WTC11 (cell line): ENCODE measurements around the gene CAMK2D. TPM values are rescaled to one million over a fixed set of nuclear protein-coding genes. Genes with fewer than 3 reads are reported as not detected.
A peak's percentile ranks its signal among the peaks of the same experiment; 100 is the strongest.

Experiments
- ATAC-seq: fragments of 200-7000 bp; cut with Tn5 transposase; 2 replicates; pipeline ENCODE4 v1.10.0; 2021; ENCODE audit warnings: mild to moderate bottlenecking, moderate library complexity
- CTCF ChIA-PET: fragments of 300-600 bp; sonication (Branson Sonifier 250); formaldehyde crosslinking; loops from one replicate; lab custom pipeline; 2021; ENCODE audit warnings: antibody characterized with exemption; lab: Charles Lee
- POLR2A ChIA-PET: fragments of 350-600 bp; sonication (Branson Sonifier 250); formaldehyde crosslinking; loops from one replicate; lab custom pipeline; 2021; ENCODE audit warnings: antibody characterized with exemption; lab: Charles Lee
- DNase-seq: peaks from one replicate; pipeline ENCODE4 v3.0.0; 2021; ENCODE audit warnings: low spot score
- H3K27ac Mint-ChIP-seq: 2 replicates; pipeline ENCODE4 v1.8.0; 2021; ENCODE audit warnings: mixed read lengths
- H3K27me3 Mint-ChIP-seq: 2 replicates; pipeline ENCODE4 v1.8.0; 2021; ENCODE audit warnings: low read depth, mild to moderate bottlenecking, moderate library complexity, mixed read lengths
- H3K36me3 Mint-ChIP-seq: 2 replicates; pipeline ENCODE4 v1.8.0; 2021; ENCODE audit warnings: mixed read lengths
- H3K4me1 Mint-ChIP-seq: 2 replicates; pipeline ENCODE4 v1.8.0; 2022; ENCODE audit warnings: mixed read lengths
- H3K4me3 Mint-ChIP-seq: 2 replicates; pipeline ENCODE4 v1.8.0; 2021; ENCODE audit warnings: mild to moderate bottlenecking, moderate library complexity, mixed read lengths
- H3K9me3 Mint-ChIP-seq: 2 replicates; pipeline ENCODE4 v1.8.0; 2021; ENCODE audit warnings: mixed read lengths
- AFF4 ChIP-seq: sonication (generic); formaldehyde crosslinking; IDR thresholded peaks from 2 replicates; pipeline ENCODE4 v1.8.1; 2023; ENCODE audit warnings: mild to moderate bottlenecking, missing genetic modification reagents, borderline replicate concordance
- ATF1 ChIP-seq: sonication (generic); formaldehyde crosslinking; IDR thresholded peaks from 2 replicates; pipeline ENCODE4 v1.8.1; 2023; ENCODE audit warnings: mild to moderate bottlenecking, moderate library complexity, missing genetic modification reagents
- CREB1 ChIP-seq: sonication (generic); formaldehyde crosslinking; IDR thresholded peaks from 2 replicates; pipeline ENCODE4 v1.8.0; 2023; ENCODE audit warnings: mild to moderate bottlenecking, missing genetic modification reagents
- ETV6 ChIP-seq: sonication (generic); formaldehyde crosslinking; IDR thresholded peaks from 2 replicates; pipeline ENCODE4 v1.8.1; 2022; ENCODE audit warnings: mild to moderate bottlenecking, missing genetic modification reagents
- GABPB1 ChIP-seq: sonication (generic); formaldehyde crosslinking; IDR thresholded peaks from 2 replicates; pipeline ENCODE4 v1.8.1; 2023; ENCODE audit warnings: mild to moderate bottlenecking, missing genetic modification reagents
- HMGXB4 ChIP-seq: sonication (generic); formaldehyde crosslinking; IDR thresholded peaks from 2 replicates; pipeline ENCODE4 v1.8.1; 2023; ENCODE audit warnings: mild to moderate bottlenecking, moderate library complexity, missing genetic modification reagents
- JUN ChIP-seq: sonication (generic); formaldehyde crosslinking; IDR thresholded peaks from 2 replicates; pipeline ENCODE4 v1.8.0; 2023; ENCODE audit warnings: mild to moderate bottlenecking, missing genetic modification reagents
- MXD4 ChIP-seq: fragments of 250-450 bp; sonication (Bioruptor Pico); IDR thresholded peaks from 2 replicates; pipeline ENCODE4 v1.8.0; 2021; ENCODE audit warnings: mild to moderate bottlenecking, moderate library complexity, borderline replicate concordance
- NR1H2 ChIP-seq: sonication (generic); formaldehyde crosslinking; IDR thresholded peaks from 2 replicates; pipeline ENCODE4 v1.9.0; 2021; ENCODE audit warnings: mild to moderate bottlenecking, moderate library complexity, missing genetic modification reagents
- RELA ChIP-seq: sonication (generic); formaldehyde crosslinking; IDR thresholded peaks from 2 replicates; pipeline ENCODE4 v1.8.1; 2022; ENCODE audit warnings: missing genetic modification reagents, mild to moderate bottlenecking, borderline replicate concordance
- ZNF396 ChIP-seq: fragments of 250-450 bp; sonication (Bioruptor Pico); IDR thresholded peaks from 2 replicates; pipeline ENCODE4 v1.8.0; 2021; ENCODE audit warnings: mild to moderate bottlenecking, moderate library complexity, borderline replicate concordance
- ZNF671 ChIP-seq: fragments of 250-450 bp; sonication (Bioruptor Pico); IDR thresholded peaks from 2 replicates; pipeline ENCODE4 v1.8.0; 2021; ENCODE audit warnings: mild to moderate bottlenecking
- total RNA-seq: library from RNA; stranded (reverse); gene quantifications from 3 replicates; pipeline ENCODE4 v1.2.3, GENCODE V29; 2021
- TF ChIP-seq, protein P1 (sequence below): sonication (generic); formaldehyde crosslinking; conservative IDR thresholded peaks from 2 replicates; pipeline ENCODE4 v1.8.1; 2023; ENCODE audit warnings: mild to moderate bottlenecking, low read depth, missing genetic modification reagents, moderate library complexity
- TF ChIP-seq, protein P2 (sequence below): fragments of 250-450 bp; sonication (Bioruptor Pico); IDR thresholded peaks from 2 replicates; pipeline ENCODE4 v2.1.2; 2022; ENCODE audit warnings: mild to moderate bottlenecking, moderate library complexity
- TF ChIP-seq, protein P3 (sequence below): fragments of 200-600 bp; IDR thresholded peaks from 2 replicates; pipeline ENCODE4 v1.8.0; 2022; ENCODE audit warnings: antibody characterized with exemption
- TF ChIP-seq, protein P4 (sequence below): sonication (generic); formaldehyde crosslinking; IDR thresholded peaks from 2 replicates; pipeline ENCODE4 v1.8.0; 2022; ENCODE audit warnings: mild to moderate bottlenecking, missing genetic modification reagents
- TF ChIP-seq, protein P5 (sequence below): fragments of 250-450 bp; sonication (Bioruptor Pico); conservative IDR thresholded peaks from 2 replicates; pipeline ENCODE4 v1.9.0; 2021; ENCODE audit warnings: mild to moderate bottlenecking

The CAMK2D gene
- total RNA-seq, 1 experiment from 2014 or later: 16.5 TPM

- TF ChIP-seq, protein P1, sequence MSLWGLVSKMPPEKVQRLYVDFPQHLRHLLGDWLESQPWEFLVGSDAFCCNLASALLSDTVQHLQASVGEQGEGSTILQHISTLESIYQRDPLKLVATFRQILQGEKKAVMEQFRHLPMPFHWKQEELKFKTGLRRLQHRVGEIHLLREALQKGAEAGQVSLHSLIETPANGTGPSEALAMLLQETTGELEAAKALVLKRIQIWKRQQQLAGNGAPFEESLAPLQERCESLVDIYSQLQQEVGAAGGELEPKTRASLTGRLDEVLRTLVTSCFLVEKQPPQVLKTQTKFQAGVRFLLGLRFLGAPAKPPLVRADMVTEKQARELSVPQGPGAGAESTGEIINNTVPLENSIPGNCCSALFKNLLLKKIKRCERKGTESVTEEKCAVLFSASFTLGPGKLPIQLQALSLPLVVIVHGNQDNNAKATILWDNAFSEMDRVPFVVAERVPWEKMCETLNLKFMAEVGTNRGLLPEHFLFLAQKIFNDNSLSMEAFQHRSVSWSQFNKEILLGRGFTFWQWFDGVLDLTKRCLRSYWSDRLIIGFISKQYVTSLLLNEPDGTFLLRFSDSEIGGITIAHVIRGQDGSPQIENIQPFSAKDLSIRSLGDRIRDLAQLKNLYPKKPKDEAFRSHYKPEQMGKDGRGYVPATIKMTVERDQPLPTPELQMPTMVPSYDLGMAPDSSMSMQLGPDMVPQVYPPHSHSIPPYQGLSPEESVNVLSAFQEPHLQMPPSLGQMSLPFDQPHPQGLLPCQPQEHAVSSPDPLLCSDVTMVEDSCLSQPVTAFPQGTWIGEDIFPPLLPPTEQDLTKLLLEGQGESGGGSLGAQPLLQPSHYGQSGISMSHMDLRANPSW: no peak
Measured at GRCh38 chr4:113560579-113560978, 201.0 kb downstream of the CAMK2D start (continued).

DNA sequence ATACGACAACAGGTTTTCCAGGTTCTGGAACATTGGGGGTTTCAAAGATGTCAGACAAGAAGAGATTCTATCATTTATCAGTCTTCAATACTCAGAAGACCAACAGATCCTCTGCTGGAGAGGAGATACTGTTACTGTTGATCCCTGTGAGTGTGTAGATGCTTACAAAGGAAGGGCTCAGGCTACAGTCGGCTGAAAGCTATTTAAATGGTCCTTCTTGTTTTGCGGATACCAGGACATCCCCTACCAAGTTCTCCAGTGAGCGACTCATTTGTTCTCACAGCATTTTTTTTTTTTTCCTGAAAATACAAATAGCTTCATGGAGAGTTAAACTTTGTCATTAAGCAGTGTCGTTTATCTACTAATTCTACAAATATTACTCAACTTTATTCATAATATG lies 201.6 kb downstream of the CAMK2D start:
- peaks cover 18% of the 10 kb centered on the region for H3K4me1 Mint-ChIP-seq
- TF ChIP-seq ZNF671 (CRISPR knock-in tag) (no peak), JUN (no peak), GABPB1 (no peak), ETV6 (CRISPR knock-in tag) (no peak), MXD4 (CRISPR knock-in tag) (no peak), HMGXB4 (no peak)
- TF ChIP-seq, protein P2, sequence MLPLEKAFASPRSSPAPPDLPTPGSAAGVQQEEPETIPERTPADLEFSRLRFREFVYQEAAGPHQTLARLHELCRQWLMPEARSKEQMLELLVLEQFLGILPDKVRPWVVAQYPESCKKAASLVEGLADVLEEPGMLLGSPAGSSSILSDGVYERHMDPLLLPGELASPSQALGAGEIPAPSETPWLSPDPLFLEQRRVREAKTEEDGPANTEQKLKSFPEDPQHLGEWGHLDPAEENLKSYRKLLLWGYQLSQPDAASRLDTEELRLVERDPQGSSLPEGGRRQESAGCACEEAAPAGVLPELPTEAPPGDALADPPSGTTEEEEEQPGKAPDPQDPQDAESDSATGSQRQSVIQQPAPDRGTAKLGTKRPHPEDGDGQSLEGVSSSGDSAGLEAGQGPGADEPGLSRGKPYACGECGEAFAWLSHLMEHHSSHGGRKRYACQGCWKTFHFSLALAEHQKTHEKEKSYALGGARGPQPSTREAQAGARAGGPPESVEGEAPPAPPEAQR: no peak
- TF ChIP-seq, protein P3, sequence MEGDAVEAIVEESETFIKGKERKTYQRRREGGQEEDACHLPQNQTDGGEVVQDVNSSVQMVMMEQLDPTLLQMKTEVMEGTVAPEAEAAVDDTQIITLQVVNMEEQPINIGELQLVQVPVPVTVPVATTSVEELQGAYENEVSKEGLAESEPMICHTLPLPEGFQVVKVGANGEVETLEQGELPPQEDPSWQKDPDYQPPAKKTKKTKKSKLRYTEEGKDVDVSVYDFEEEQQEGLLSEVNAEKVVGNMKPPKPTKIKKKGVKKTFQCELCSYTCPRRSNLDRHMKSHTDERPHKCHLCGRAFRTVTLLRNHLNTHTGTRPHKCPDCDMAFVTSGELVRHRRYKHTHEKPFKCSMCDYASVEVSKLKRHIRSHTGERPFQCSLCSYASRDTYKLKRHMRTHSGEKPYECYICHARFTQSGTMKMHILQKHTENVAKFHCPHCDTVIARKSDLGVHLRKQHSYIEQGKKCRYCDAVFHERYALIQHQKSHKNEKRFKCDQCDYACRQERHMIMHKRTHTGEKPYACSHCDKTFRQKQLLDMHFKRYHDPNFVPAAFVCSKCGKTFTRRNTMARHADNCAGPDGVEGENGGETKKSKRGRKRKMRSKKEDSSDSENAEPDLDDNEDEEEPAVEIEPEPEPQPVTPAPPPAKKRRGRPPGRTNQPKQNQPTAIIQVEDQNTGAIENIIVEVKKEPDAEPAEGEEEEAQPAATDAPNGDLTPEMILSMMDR: no peak
- TF ChIP-seq, protein P4, sequence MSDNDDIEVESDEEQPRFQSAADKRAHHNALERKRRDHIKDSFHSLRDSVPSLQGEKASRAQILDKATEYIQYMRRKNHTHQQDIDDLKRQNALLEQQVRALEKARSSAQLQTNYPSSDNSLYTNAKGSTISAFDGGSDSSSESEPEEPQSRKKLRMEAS: no peak
- TF ChIP-seq, all 79 proteins: peak for 0
- no peaks in the 10 kb centered on the region for H3K27me3 Mint-ChIP-seq
- CTCF ChIA-PET: interaction anchor here (0.6 to 2.0 kb wide), 3 partner anchors 12 to 1060 kb away, joined by 3 to 15 read pairs (median 4); no protein-coding TSS in a partner anchor
- H3K4me3 Mint-ChIP-seq: no peak overlapping the region
- ATAC-seq (peak; percentile 87), DNase-seq (no peak)
- POLR2A ChIA-PET: no interaction called here
- no peaks in the 10 kb centered on the region for H3K36me3 Mint-ChIP-seq
- H3K27ac Mint-ChIP-seq: peak overlapping the region; percentile 73
- peaks cover 4% of the 10 kb centered on the region; the same call in 1 of the 2 replicates for H3K9me3 Mint-ChIP-seq

DNA sequence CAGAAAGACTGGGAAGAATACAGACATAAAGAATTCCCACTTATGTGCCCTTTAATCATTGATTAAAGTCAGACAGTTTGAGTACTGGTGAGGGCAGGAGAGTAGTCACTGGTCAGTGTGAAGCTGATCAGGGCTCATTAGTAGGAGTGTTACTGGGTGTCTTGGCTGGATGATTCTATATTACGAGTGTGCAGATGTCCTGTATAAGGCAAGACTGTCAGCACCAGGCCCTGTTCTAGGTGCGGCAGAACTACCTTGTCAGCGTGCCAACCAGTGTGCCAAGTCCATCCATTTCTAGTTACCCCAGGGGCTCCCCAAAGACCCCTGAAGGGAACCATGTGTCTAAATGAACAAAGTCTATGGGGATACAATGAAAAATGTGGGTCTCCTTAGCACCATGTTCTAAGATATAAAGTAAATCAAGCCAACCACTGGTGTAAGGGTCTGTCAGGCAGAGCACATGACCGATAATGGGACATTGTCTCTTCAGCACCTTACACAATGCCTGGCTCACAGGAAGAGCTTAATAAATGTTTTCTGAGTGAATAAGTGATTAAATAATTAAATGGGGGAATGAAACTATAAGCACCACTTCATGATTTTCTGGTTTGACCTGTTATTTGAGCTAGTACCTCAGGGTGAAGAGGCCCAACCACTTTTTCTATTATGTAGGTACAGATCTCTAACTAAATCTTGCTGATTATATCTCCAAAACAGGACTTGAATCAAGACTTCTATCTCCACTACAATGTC lies 205.0 kb downstream of the CAMK2D start:
- Mint-ChIP-seq H3K27me3 (no peaks in the 10 kb centered on the region), H3K9me3 (peaks cover 4% of the 10 kb centered on the region; the same call in 1 of the 2 replicates), H3K4me1 (peaks cover 18% of the 10 kb centered on the region), H3K4me3 (no peak overlapping the region), H3K36me3 (no peaks in the 10 kb centered on the region), H3K27ac (no peak overlapping the region; the same call in 1 of the 2 replicates)
- ChIA-PET POLR2A (no interaction called here), CTCF (interaction anchor here (1.2 to 1.5 kb wide), 2 partner anchors 9 kb away, joined by 4 to 9 read pairs; no protein-coding TSS in a partner anchor)
- no peak for DNase-seq
- no peak for ATAC-seq
- no peak for TF ChIP-seq ZNF396
- TF ChIP-seq, protein P5, sequence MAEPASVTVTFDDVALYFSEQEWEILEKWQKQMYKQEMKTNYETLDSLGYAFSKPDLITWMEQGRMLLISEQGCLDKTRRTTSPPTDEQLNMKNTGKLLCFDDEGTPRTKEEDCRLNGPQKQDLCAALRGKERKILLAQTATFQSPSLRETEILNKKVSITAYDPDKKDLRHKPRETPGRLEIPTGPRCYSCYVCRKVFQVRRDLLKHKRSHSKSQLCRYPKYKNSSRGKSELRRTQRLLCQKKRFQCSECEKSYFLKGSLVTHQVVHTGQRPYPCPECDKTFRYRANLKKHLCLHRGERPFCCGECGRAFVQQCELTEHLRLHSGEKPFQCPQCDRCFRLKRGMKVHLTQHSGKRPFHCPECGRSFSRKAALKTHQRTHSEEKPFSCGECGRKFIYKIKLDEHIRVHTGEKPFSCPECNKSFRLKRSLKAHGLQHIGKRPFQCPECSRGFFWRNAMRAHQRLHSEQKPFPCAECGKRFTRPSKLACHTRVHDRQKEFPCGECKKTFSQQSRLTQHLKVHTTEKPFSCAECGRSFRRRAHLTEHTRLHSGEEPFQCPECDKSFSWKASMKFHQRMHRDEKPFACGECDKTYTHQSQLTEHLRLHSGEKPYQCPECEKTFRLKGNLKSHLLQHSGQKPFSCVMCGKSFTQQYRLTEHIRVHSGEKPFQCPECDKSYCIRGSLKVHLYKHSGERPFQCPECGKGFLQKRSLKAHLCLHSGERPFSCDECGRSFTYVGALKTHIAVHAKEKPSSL (CRISPR knock-in tag): no peak
- TF ChIP-seq NR1H2 (CRISPR knock-in tag): no peak
- no peak for TF ChIP-seq CREB1 (CRISPR knock-in tag)
- no peak for TF ChIP-seq RELA
- TF ChIP-seq AFF4: no peak
- no peak for TF ChIP-seq ATF1 (CRISPR knock-in tag)
